Duodenal mucosa (tissue), 2 donors: Measurements from ENCODE around the gene SLC24A3.

ENCODE experiments used
- H3K27ac ChIP-seq: one replicate; pipeline ENCODE4 v1.7.0; 2013; ENCODE audit warnings: low read depth, low read length
- H3K27me3 ChIP-seq, 2 donors: one replicate each; pipeline ENCODE4 v1.7.0; 2013; ENCODE audit warnings: low read length in 2 of 2, control low read depth in 1 of 2; ENCODE audit not compliant: insufficient read depth in 2 of 2, control insufficient read depth in 1 of 2
- H3K36me3 ChIP-seq, 2 donors: one replicate each; pipeline ENCODE4 v1.7.0; 2013; ENCODE audit warnings: low read length in 2 of 2, control low read depth in 1 of 2; ENCODE audit not compliant: insufficient read depth in 2 of 2, control insufficient read depth in 1 of 2
- H3K4me1 ChIP-seq, 2 donors: one replicate each; pipeline ENCODE4 v1.7.0; 2013; ENCODE audit warnings: low read length in 2 of 2, control low read depth in 1 of 2; ENCODE audit not compliant: insufficient read depth in 2 of 2, control insufficient read depth in 1 of 2
- H3K4me3 ChIP-seq, 2 donors: one replicate each; pipeline ENCODE4 v1.7.0; 2013; ENCODE audit warnings: low read length in 2 of 2, low read depth in 1 of 2
- H3K9ac ChIP-seq, 2 donors: one replicate each; pipeline ENCODE4 v1.7.0; 2013; ENCODE audit warnings: low read length in 2 of 2, low read depth in 1 of 2
- H3K9me3 ChIP-seq, 2 donors: one replicate each; pipeline ENCODE4 v1.7.0; 2013; ENCODE audit warnings: low read length in 2 of 2, control low read depth in 1 of 2; ENCODE audit not compliant: control insufficient read depth in 1 of 2

SLC24A3 gene

DNA sequence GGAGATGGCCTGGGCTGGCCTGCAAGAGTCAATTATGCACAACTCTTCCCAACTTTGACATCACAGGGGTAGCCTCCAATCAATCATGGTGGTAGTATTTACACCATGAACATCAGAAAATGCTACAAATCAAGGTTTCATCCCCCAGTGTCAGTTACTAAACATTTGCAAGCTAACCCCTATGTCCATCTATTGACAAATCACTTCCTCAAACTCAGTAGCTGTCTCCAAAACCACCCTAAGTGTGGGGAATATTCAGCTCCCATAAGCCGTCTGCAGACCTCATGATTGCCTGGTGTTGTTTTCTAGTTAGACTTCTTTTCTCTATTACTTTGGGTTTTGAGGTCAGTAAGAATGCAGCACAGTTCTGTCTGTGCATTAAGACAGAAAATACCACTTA lies 344.8 kb downstream of the SLC24A3 start:
- no peak overlapping the region for H3K9ac ChIP-seq
- no peaks in the 10 kb centered on the region for H3K9me3 ChIP-seq
- H3K4me3 ChIP-seq = no peak overlapping the region
- H3K4me1 ChIP-seq = peaks cover 0 to 3% of the 10 kb centered on the region in 2 donors
- H3K27me3 ChIP-seq = no peaks in the 10 kb centered on the region
- no peak overlapping the region for H3K27ac ChIP-seq
- no peaks in the 10 kb centered on the region for H3K36me3 ChIP-seq

DNA sequence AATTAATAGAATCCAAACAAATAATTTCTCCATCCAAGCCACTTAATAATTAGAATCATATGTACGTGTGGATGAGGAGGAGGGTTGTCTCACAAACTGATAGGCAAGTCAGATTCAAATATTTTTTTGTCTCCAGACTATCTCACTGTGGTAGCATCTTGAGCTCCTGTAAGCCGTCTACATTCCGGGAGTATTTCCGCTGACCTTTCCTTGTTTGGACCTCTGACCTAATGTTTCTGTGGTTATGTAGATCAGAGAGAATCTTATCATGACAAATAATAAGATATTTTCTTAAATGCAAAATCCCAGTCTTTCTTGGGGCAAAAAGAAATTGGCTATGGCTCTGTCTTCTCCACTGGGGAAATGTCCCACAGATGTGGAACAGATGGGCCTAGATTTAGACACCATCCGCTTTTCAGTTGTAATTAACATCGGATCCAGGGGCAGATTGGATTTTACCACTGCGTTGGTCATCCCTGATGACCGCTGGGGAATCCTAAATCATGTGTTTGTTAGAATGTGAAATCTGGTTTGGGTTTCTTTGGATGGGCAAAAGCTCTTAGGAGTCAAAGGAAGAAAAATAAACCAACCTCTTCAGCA lies 348.5 kb downstream of the SLC24A3 start:
- H3K36me3 ChIP-seq = no peaks in the 10 kb centered on the region
- H3K4me1 ChIP-seq = no peaks in the 10 kb centered on the region
- H3K9ac ChIP-seq = no peak overlapping the region
- H3K4me3 ChIP-seq = no peak overlapping the region
- no peaks in the 10 kb centered on the region for H3K27me3 ChIP-seq
- H3K27ac ChIP-seq = no peak overlapping the region
- no peaks in the 10 kb centered on the region for H3K9me3 ChIP-seq

DNA sequence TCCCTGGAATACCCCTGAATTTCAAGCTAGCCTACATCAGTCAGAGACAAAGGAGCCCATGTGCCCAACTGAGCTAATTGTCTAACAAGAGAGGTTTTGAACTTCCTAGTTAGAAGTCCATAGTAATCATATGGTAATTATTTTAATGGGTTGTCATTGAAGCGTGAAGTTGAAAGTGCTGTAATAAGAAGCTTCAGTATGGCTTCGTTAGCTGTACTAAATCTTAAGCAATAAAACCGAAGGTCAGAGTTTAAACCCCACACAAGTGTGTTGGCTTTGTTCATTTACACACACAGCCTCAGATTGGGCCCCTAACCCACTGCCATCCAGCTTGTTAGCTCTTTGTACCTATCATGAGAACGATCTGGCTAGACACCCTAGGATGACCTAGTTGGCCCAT lies 350.0 kb downstream of the SLC24A3 start:
- Histone ChIP-seq H3K4me1 (no peaks in the 10 kb centered on the region), H3K9me3 (no peaks in the 10 kb centered on the region), H3K36me3 (no peaks in the 10 kb centered on the region), H3K27me3 (no peaks in the 10 kb centered on the region), H3K27ac (no peak overlapping the region), H3K4me3 (no peak overlapping the region), H3K9ac (no peak overlapping the region)

DNA sequence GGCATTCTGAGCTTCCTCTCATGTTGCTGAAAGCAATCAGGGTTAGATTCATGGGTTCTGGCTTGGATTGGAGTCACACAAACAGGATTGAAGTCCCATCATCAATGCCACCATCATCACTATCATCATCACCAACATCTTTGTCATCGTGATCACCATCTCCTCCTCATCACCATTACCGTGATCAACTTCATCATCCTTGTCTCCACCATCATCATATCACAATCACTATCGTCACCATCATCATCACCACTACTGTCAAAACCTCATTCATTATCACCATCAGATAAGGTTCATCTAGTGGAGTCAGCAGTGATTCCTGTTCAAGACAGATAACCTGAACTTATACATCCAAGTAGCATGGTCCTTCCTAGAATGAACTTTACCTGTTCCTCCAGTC lies 351.8 kb downstream of the SLC24A3 start:
- Histone ChIP-seq H3K27ac (no peak overlapping the region), H3K4me1 (no peaks in the 10 kb centered on the region), H3K27me3 (no peaks in the 10 kb centered on the region), H3K36me3 (no peaks in the 10 kb centered on the region), H3K9ac (no peak overlapping the region), H3K9me3 (no peaks in the 10 kb centered on the region), H3K4me3 (no peak overlapping the region)

DNA sequence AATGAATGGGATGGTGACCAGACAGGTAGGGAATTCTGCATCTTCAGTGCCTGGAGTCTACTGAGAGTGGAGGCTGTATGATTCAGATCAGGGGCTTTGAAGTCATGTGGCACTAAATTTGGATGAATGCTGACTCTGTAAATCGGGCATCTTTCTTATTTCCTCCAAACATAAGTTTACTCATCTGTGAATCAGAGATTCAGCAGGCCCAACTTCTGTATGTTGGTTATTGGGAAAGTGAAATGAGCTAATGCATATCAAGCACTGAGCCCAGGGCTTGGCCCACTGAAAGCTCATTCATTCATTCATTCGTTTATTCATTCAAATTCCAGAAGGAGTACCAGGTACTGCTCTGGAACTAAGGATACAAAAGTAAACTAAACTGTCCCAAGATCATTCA lies 353.3 kb downstream of the SLC24A3 start:
- no peak overlapping the region for H3K9ac ChIP-seq
- no peaks in the 10 kb centered on the region for H3K9me3 ChIP-seq
- no peak overlapping the region for H3K4me3 ChIP-seq
- H3K36me3 ChIP-seq = no peaks in the 10 kb centered on the region
- H3K4me1 ChIP-seq = no peaks in the 10 kb centered on the region
- no peak overlapping the region for H3K27ac ChIP-seq
- H3K27me3 ChIP-seq = no peaks in the 10 kb centered on the region

DNA sequence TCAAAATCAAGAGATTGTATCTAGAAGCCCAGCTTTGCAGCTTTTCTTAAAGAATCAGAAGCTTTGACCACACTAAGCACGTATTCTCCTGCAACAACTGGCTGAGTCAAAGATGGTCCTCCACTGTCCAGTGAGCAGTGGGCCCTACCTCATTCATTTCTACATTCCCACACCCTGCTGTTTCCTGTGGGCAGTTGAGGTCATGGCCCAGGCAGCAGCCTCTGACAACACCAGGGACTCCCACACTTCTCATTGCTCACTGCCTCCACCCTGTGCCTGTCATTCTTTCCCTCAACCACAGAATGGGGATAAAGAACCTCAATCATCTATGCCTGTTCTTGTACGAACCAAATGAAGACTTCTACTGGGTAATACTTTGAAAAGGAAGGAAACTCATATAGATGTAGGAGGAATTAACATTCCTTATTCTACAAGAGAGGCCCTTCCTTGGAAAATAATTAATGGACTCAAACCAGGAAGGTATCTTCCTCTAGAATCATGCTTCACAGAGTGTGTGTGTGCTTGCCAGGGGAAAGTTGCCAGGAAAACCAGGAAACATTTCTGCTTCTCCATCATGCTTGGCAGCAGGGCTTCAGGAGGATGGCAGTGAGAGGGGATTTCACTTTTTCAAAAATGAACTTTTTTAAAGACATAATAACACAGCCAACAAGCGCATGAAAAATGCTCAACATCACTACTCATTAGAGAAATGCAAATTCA lies 353.9 kb downstream of the SLC24A3 start:
- H3K9me3 ChIP-seq = no peaks in the 10 kb centered on the region
- H3K4me3 ChIP-seq = no peak overlapping the region
- H3K36me3 ChIP-seq = no peaks in the 10 kb centered on the region
- no peaks in the 10 kb centered on the region for H3K27me3 ChIP-seq
- no peak overlapping the region for H3K27ac ChIP-seq
- no peaks in the 10 kb centered on the region for H3K4me1 ChIP-seq
- H3K9ac ChIP-seq = no peak overlapping the region

DNA sequence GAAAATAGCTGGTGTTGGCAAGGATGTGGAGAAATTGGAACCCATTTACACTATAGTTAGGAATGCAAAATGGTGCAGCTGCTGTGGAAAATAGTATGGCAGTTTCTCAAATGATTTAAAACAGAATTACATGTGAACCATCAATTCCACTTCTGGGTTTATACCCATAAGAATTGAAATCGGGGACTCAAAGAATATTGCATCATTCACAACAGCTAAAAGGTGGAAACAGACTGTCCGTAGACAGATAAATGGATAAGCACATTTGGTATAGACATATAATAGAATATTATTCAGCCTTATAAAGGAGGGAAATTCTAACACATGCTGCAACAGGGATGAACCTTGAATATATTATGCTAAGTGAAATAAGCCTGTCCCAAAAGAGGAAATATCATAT lies 355.7 kb downstream of the SLC24A3 start:
- no peaks in the 10 kb centered on the region for H3K4me1 ChIP-seq
- no peak overlapping the region for H3K27ac ChIP-seq
- H3K36me3 ChIP-seq = no peaks in the 10 kb centered on the region
- H3K9me3 ChIP-seq = no peaks in the 10 kb centered on the region
- H3K4me3 ChIP-seq = no peak overlapping the region
- no peak overlapping the region for H3K9ac ChIP-seq
- H3K27me3 ChIP-seq = no peaks in the 10 kb centered on the region

DNA sequence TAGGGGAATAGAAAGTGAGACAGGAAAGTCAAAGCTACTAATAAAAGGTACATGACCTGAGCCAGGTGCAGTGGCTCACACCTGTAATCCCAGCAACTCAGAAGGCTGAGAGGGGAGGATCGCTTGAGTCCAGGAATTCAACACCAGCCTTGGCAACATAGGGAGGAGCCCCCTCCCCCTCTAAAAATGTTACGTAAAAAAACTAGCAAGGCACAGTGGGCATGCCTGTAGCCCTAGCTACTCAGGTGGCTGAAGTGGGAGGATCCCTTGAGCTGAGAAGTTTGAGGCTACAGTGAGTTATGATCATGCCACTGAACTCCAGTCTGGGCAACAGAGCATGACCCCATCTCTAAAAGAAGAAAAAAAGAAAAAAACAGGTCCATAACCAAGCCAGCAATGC lies 359.6 kb downstream of the SLC24A3 start:
- Histone ChIP-seq H3K27me3 (no peaks in the 10 kb centered on the region), H3K9me3 (no peaks in the 10 kb centered on the region), H3K27ac (no peak overlapping the region), H3K4me3 (no peak overlapping the region), H3K4me1 (no peaks in the 10 kb centered on the region), H3K36me3 (no peaks in the 10 kb centered on the region), H3K9ac (no peak overlapping the region)

DNA sequence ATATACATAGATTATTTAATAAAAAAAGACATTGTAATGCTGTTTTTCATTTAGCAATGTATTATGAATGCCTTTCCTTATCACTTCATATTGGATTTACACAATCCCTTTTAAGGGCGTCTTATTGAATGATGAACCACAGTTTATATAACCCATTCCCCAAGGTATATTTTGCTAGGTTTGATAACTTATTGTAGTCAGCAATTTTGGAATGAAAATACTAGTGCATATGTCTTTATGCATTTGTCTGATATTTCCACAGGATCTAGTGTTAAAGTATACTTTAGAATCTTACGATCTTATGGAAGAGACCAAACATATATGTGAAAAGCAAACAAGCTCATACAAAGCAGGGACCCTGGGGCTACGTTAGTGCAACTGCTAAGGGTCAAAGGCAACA lies 365.2 kb downstream of the SLC24A3 start:
- Histone ChIP-seq H3K4me1 (no peaks in the 10 kb centered on the region), H3K27me3 (no peaks in the 10 kb centered on the region), H3K36me3 (no peaks in the 10 kb centered on the region), H3K27ac (no peak overlapping the region), H3K4me3 (no peak overlapping the region), H3K9me3 (no peaks in the 10 kb centered on the region), H3K9ac (no peak overlapping the region)

DNA sequence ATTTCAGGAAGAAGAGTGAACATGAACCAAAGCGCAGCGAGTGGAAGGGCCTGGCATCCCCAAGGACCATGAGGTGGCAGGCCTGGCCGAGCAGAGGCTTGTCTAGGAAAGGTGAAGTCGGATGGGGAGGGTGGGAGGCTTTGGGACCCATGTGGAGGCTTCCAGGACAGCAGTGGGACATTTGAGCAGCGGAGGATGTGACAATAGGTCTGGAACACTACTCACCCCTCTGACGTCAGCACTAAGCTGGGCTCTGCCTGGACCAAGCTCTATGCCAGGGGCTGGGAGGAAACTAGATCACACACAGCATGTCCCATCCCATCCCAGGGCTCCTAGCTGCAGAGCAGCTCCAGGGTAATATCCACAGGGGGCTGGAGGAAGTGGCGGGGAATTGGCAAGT lies 370.3 kb downstream of the SLC24A3 start:
- no peaks in the 10 kb centered on the region for H3K9me3 ChIP-seq
- no peaks in the 10 kb centered on the region for H3K36me3 ChIP-seq
- no peaks in the 10 kb centered on the region for H3K4me1 ChIP-seq
- no peaks in the 10 kb centered on the region for H3K27me3 ChIP-seq
- H3K9ac ChIP-seq = no peak overlapping the region
- H3K4me3 ChIP-seq = no peak overlapping the region
- no peak overlapping the region for H3K27ac ChIP-seq
